GM21723 (cell line): ENCODE measurements around the gene FBRS.
A peak's percentile ranks its signal among the peaks of the same experiment; 100 is the strongest.
"Not testable (repeated sequence)": the region's sequence is repeated elsewhere in the genome, so short reads cannot be mapped to it uniquely, and the experiment has no call there.

ENCODE experiments used
- ATAC-seq: cut with Tn5 transposase; IDR thresholded peaks from one replicate; pipeline ENCODE4 v1.9.1; 2021; ENCODE audit warnings: mild to moderate bottlenecking, moderate library complexity; ENCODE audit not compliant: unreplicated experiment

Gene FBRS

DNA sequence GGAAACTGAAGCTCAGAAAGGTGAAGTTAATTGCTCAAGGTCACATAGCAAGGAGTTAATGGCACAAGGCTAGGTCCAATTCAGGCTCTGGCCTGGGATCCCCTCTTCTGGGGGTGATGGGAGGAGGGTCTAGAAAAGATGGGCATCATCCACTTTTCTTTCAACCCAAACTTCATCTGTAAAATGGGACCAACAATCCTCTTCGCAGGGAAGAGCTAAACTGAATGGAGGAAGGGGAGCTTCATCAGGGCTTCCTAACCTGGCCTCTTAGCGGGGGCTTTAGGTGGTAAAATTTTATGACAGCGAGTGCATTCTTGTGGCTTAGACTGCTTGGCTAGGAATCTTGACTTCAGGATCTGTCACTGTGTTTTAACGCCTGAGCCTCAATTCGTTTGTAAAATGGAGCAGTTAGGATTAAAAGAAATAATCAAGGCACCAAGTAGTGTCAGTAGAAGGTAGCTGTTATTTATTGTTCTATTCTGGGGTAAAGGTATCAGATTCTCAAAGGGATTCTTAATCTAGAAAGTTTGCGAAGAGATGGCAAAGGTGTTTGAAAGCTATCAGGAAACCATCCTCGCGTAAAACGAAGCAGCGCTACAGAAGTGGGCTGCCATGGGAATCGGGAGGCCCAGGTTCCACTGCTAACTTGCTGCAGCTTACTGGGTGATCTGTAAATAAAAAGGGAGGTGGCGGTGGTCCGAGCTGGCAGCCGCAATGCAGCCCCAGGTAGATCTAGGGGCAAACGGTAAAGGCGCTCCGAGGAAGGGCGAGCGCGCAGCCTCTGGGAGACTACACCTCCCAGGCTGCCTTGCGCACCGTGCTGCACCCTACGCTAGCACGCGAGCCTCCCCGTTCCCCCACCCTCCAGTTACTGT is 39.3 kb downstream of the FBRS start:
- ATAC-seq, result peak; percentile 88

DNA sequence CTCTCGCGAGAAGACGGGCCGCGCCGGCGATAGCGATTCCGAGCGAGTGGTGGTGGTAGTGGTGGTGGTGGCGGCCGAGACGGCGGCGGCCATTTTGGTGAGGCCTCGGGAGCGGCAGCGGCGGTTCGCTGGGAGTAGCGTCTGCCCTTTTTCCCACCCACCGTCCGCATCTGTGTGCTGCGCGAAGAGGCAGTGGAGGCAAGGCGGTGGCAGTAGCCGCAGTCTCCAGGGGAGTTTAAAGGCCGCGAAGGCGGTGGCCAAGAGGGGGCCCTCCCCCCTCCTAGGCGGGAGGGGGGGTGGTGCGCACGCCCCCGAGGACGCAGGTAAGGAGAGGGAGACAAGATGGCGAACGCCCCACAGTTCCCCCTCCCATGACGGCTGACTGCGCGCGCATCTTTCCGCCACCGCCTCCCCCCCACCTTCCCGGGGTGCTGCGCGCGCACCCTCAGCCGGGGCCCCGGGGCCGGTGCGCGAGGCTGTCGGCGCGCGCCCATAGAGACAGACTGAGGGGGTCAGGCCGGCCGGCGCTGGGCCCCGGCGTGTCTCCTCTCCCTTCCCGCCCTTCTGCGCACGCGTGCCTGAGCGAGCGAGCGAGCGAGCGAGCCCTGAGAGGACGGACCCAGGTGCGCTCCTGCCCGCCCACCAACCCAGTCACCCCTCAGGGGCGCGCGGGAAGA is 40.0 kb downstream of the FBRS start:
- ATAC-seq, result peak; percentile 64

GRCh38 chr16:30698816-30699614 is 40.8 kb downstream of the FBRS start, which contains the start of gene SRCAP:
Gene SRCAP (plus strand): TSS chr16:30699171. CDS start chr16:30700825, 1,654 bp downstream.
- ATAC-seq, result peak; percentile 36

- no peak for ATAC-seq
Measured at GRCh38 chr16:30699615-30700099, 41.4 kb downstream of the FBRS start.

- ATAC-seq, result no peak
Measured at GRCh38 chr16:30700491-30700890, 42.3 kb downstream of the FBRS start.

GRCh38 chr16:30700971-30701370 is 42.7 kb downstream of the FBRS start:
- no peak for ATAC-seq

DNA sequence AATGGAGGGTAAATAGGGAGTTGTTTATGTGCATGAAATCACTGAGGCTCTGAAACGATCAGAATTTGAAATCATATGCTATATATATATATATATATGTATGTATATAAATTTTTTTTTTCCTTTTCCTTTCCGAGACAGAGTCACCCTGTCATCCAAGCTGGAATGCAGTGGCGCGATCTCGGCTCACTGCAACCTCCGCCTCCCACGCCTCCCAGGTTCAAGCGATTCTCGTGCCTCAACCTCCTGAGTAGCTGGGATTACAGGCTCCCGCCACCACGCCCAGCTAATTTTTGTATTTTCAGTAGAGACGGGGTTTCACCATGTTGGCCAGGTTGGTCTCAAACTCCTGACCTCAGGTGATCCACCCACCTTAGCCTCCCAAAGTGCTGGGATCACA is 44.8 kb downstream of the FBRS start:
- ATAC-seq, result not testable (repeated sequence)

GRCh38 chr16:30703971-30704370 is 45.7 kb downstream of the FBRS start:
- ATAC-seq, result no peak

DNA sequence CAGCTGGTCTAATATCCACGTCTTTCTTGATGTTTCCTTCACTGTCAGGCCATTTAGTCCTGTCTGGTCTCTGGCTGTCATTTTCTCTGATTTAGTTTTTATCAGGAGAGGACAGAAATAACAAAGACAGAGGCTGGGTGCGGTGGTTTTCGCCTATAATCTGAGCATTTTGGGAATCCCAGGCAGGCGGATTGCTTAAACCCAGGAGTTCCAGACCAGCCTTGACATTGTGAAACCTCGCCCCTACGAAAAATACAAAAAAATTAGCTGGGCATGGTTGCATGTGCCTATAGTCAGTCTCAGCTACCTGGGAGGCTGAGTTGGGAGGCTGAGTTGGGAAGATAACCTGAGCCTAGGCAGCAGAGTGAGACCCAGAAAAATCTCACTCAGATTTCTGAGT is 47.8 kb downstream of the FBRS start:
- no peak for ATAC-seq

DNA sequence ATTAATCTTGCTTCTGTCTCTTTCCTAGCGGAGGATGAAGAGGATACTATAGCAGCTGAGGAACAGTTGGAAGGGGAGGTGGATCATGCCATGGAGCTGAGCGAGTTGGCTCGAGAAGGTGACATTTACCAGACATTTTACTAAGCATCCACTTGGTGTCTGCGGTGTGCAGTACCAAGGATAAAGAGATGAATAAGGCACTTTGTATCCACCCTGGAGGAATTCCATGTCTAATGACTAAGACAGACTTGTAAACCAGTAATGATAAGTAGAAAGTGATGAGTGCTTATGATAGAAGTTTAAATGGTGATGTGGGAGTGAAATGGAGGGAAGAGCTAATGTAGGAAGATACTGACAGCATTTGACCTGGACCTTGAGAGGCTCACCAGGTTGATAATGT is 52.7 kb downstream of the FBRS start:
- no peak for ATAC-seq

DNA sequence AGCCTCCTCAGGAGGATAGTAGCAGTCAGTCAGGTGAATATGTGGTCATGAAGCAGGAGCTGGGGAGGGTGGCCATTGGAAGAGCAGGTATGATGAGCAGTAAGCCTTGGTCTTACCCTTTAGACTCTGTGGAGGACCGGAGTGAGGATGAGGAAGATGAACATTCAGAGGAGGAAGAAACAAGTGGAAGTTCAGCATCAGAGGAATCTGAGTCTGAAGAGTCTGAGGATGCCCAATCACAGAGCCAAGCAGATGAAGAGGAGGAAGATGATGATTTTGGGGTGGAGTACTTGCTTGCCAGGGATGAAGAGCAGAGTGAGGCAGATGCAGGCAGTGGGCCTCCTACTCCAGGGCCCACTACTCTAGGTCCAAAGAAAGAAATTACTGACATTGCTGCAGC is 53.5 kb downstream of the FBRS start:
- no peak for ATAC-seq

- no peak for ATAC-seq
Measured at GRCh38 chr16:30715750-30716445, 57.7 kb downstream of the FBRS start.

- ATAC-seq, result no peak
Measured at GRCh38 chr16:30720086-30720485, 61.9 kb downstream of the FBRS start.
